ENCODE data around the gene PTPRN2. TPM values are rescaled to one million over a fixed set of nuclear protein-coding genes. Genes with fewer than 3 reads are reported as not detected.

The PTPRN2 gene
- total and polyA plus RNA-seq, 7 donors: 3.2 to 7.1 (median 5.5) TPM

- DNase-seq: no peak
- Histone ChIP-seq H3K27me3 (no peaks in the 10 kb centered on the region), H3K36me3 (no peaks in the 10 kb centered on the region), H3K27ac (no peak overlapping the region), H3K4me3 (no peak overlapping the region), H3K4me1 (no peaks in the 10 kb centered on the region), H3K9me3 (no peaks in the 10 kb centered on the region)
- TF ChIP-seq POLR2A (IDR thresholded peaks at IDR 0.05) (no peak), POLR2AphosphoS5 (IDR thresholded peaks at IDR 0.05) (no peak), CTCF (IDR thresholded peaks at IDR 0.05) (no peak), EP300 (IDR thresholded peaks at IDR 0.05) (no peak)
- WGBS, 2 donors: 85% methylated on average over 8 of the region's 8 CpGs
- intact Hi-C loops (cut with DNase I): no loop called here
Observed at GRCh38 chr7:157497367-157497743, 1090.3 kb downstream of the PTPRN2 start.

GRCh38 chr7:157496416-157497275, 1091.0 kb downstream of the PTPRN2 start:
- peak; percentile 27 for DNase-seq
- H3K4me3 ChIP-seq: no peak overlapping the region
- no peaks in the 10 kb centered on the region for H3K4me1 ChIP-seq
- no peaks in the 10 kb centered on the region for H3K36me3 ChIP-seq
- H3K9me3 ChIP-seq: no peaks in the 10 kb centered on the region
- TF ChIP-seq CTCF (IDR thresholded peaks at IDR 0.05) (no peak), POLR2AphosphoS5 (IDR thresholded peaks at IDR 0.05) (no peak), EP300 (IDR thresholded peaks at IDR 0.05) (no peak), POLR2A (IDR thresholded peaks at IDR 0.05) (no peak)
- 71 to 77% methylated on average over 31 of the region's 31 CpGs for WGBS, 2 donors
- intact Hi-C loops (cut with DNase I): no loop called here
- no peak overlapping the region for H3K27ac ChIP-seq
- H3K27me3 ChIP-seq: no peaks in the 10 kb centered on the region

GRCh38 chr7:157495594-157495993, 1092.0 kb downstream of the PTPRN2 start:
- no peaks in the 10 kb centered on the region for H3K4me1 ChIP-seq
- intact Hi-C loops (cut with DNase I): no loop called here
- no peaks in the 10 kb centered on the region for H3K27me3 ChIP-seq
- no peak overlapping the region for H3K4me3 ChIP-seq
- no peaks in the 10 kb centered on the region for H3K9me3 ChIP-seq
- WGBS, 2 donors: 65 to 66% methylated on average over 13 of the region's 13 CpGs
- no peak for TF ChIP-seq EP300 (IDR thresholded peaks at IDR 0.05)
- no peak for TF ChIP-seq CTCF (IDR thresholded peaks at IDR 0.05)
- peak; percentile 19 for DNase-seq
- no peak overlapping the region for H3K27ac ChIP-seq
- no peaks in the 10 kb centered on the region for H3K36me3 ChIP-seq

- no peaks in the 10 kb centered on the region for H3K9me3 ChIP-seq
- intact Hi-C loops (cut with DNase I): no loop called here
- 36 to 53% methylated on average over 2 of the region's 2 CpGs for WGBS, 2 donors
- no peaks in the 10 kb centered on the region for H3K27me3 ChIP-seq
- no peak for DNase-seq
- no peak overlapping the region for H3K4me3 ChIP-seq
- H3K36me3 ChIP-seq: no peaks in the 10 kb centered on the region
- H3K4me1 ChIP-seq: no peaks in the 10 kb centered on the region
- no peak overlapping the region for H3K27ac ChIP-seq
- TF ChIP-seq POLR2A (IDR thresholded peaks at IDR 0.05) (no peak), CTCF (IDR thresholded peaks at IDR 0.05) (no peak), POLR2AphosphoS5 (IDR thresholded peaks at IDR 0.05) (no peak), EP300 (IDR thresholded peaks at IDR 0.05) (no peak)
Observed at GRCh38 chr7:157495177-157495553, 1092.5 kb downstream of the PTPRN2 start.

Measured in sigmoid colon (tissue), 7 donors.